Naive thymus-derived CD4-positive, alpha-beta T cell (primary cell): ENCODE data around the gene ANK3. TPM values are rescaled to one million over a fixed set of nuclear protein-coding genes. Genes with fewer than 3 reads are reported as not detected.

Source experiments
- ATAC-seq: fragments of 150-1000 bp; cut with Tn5 transposase; 2 replicates; pipeline ENCODE4 v1.10.0; 2021; ENCODE audit warnings: mild to moderate bottlenecking, moderate library complexity
- CTCF ChIA-PET: fragments of 350-600 bp; sonication (Branson Sonifier 250); formaldehyde crosslinking; loops from one replicate; lab custom pipeline; 2021; ENCODE audit warnings: antibody characterized with exemption; lab: Charles Lee
- POLR2A ChIA-PET: fragments of 350-600 bp; sonication (Branson Sonifier 250); formaldehyde crosslinking; loops from one replicate; lab custom pipeline; 2021; ENCODE audit warnings: antibody characterized with exemption, inconsistent platforms; lab: Charles Lee
- DNase-seq, 9 donors: peaks; one replicate each; pipeline versions ENCODE4 v3.0.0 to v3.0.0-alpha.2; 2020 to 2022; ENCODE audit warnings: mixed read lengths in 1 of 9
- H3K27ac ChIP-seq: one replicate; pipeline ENCODE4 v1.7.0; 2013; ENCODE audit warnings: mild to moderate bottlenecking, low read depth, low read length, moderate library complexity
- H3K27me3 ChIP-seq, 2 donors: one replicate each; pipeline ENCODE4 v1.7.0; 2013; ENCODE audit warnings: low read length in 2 of 2, mild to moderate bottlenecking in 2 of 2, moderate library complexity in 2 of 2; ENCODE audit not compliant: control insufficient read depth in 2 of 2, insufficient read depth in 2 of 2
- H3K36me3 ChIP-seq, 3 experiments: 1 replicate in 2 of 3; 2 replicates in 1 of 3; pipeline ENCODE4 v1.7.0; 2013; ENCODE audit warnings: low read length in 3 of 3, mild to moderate bottlenecking in 3 of 3, moderate library complexity in 1 of 3; ENCODE audit not compliant: insufficient read depth in 3 of 3, control insufficient read depth in 2 of 3
- H3K4me1 ChIP-seq, 2 donors: one replicate each; pipeline ENCODE4 v1.7.0; 2013; ENCODE audit warnings: low read length in 2 of 2, mild to moderate bottlenecking in 2 of 2, moderate library complexity in 1 of 2; ENCODE audit not compliant: control insufficient read depth in 2 of 2, insufficient read depth in 2 of 2
- H3K4me3 ChIP-seq: 2 replicates; pipeline ENCODE4 v1.7.0; 2013; ENCODE audit warnings: mild to moderate bottlenecking, low read length
- H3K9me3 ChIP-seq, 3 experiments: 1 replicate in 2 of 3; 2 replicates in 1 of 3; pipeline ENCODE4 v1.7.0; 2013; ENCODE audit warnings: low read length in 3 of 3; ENCODE audit not compliant: control insufficient read depth in 2 of 3
- H3K27ac Mint-ChIP-seq, 9 donors: one replicate each; pipeline ENCODE4 v1.8.0; 2020 to 2022; ENCODE audit warnings: mixed read lengths in 9 of 9, mild to moderate bottlenecking in 8 of 9, moderate library complexity in 5 of 9, inconsistent platforms in 2 of 9
- H3K27me3 Mint-ChIP-seq, 5 donors: one replicate each; pipeline ENCODE4 v1.8.0; 2021 to 2022; ENCODE audit warnings: mixed read lengths in 5 of 5, mild to moderate bottlenecking in 1 of 5
- H3K36me3 Mint-ChIP-seq, 5 donors: one replicate each; pipeline ENCODE4 v1.8.0; 2020 to 2022; ENCODE audit warnings: mixed read lengths in 5 of 5, mild to moderate bottlenecking in 3 of 5, inconsistent platforms in 1 of 5
- H3K4me1 Mint-ChIP-seq, 7 donors: one replicate each; pipeline ENCODE4 v1.8.0; 2020 to 2022; ENCODE audit warnings: mixed read lengths in 7 of 7, mild to moderate bottlenecking in 3 of 7, inconsistent platforms in 1 of 7
- H3K4me3 Mint-ChIP-seq, 10 donors: one replicate each; pipeline ENCODE4 v1.8.0; 2020 to 2022; ENCODE audit warnings: mild to moderate bottlenecking in 10 of 10, mixed read lengths in 10 of 10, moderate library complexity in 6 of 10, inconsistent platforms in 2 of 10
- H3K9me3 Mint-ChIP-seq, 11 donors: one replicate each; pipeline ENCODE4 v1.8.0; 2020 to 2022; ENCODE audit warnings: mixed read lengths in 11 of 11, mild to moderate bottlenecking in 4 of 11, inconsistent platforms in 1 of 11, moderate library complexity in 1 of 11
- intact Hi-C, 2 donors: fragments of 100-400 bp; cut with micrococcal nuclease; formaldehyde crosslinking; loops; one replicate each; pipeline ENCODE4 v1.15.1; 2023
- polyA plus RNA-seq, 2 donors: library from polyadenylated mRNA; unstranded; fragments of 300-500 nt; fragmentation: Illumina TruSeq; gene quantifications; one replicate each; pipeline ENCODE4 v1.2.3, GENCODE V29; 2021
- total RNA-seq, 6 experiments: library from RNA in 5 of 6; stranded (reverse) in 5 of 6; gene quantifications; 1 replicate in 5 of 6; 2 replicates in 1 of 6; pipeline ENCODE4 v1.2.3 and lab custom pipeline; 2021 to 2026

Gene ANK3
- total and polyA plus RNA-seq, 7 experiments from 2014 or later = 23.9 to 72.9 (median 61.4) TPM

GRCh38 chr10:60135020-60135419, 254.7 kb downstream of the ANK3 start:
- Mint-ChIP-seq H3K27ac (peak overlapping the region in 2 of 9 donors; percentile 9 to 58), H3K27me3 (no peaks in the 10 kb centered on the region), H3K36me3 (peaks cover 4 to 54% (median 27%) of the 10 kb centered on the region in 5 donors), H3K4me1 (peaks cover 0 to 16% (median 0%) of the 10 kb centered on the region in 7 donors), H3K9me3 (peaks cover 0 to 2% (median 0%) of the 10 kb centered on the region in 11 donors), H3K4me3 (no peak overlapping the region)
- intact Hi-C loops = no loop called here
- Histone ChIP-seq H3K4me3 (no peak overlapping the region), H3K9me3 (no peaks in the 10 kb centered on the region), H3K27ac (no peak overlapping the region), H3K36me3 (peaks cover 0 to 3% (median 0%) of the 10 kb centered on the region in 3 experiments), H3K27me3 (no peaks in the 10 kb centered on the region), H3K4me1 (no peaks in the 10 kb centered on the region)
- DNase-seq = no peak
- peak; percentile 26 for ATAC-seq
- POLR2A ChIA-PET = no interaction called here
- CTCF ChIA-PET = no interaction called here

GRCh38 chr10:60134548-60134947, 255.1 kb downstream of the ANK3 start:
- DNase-seq (no peak), ATAC-seq (no peak)
- peaks cover 4 to 56% (median 27%) of the 10 kb centered on the region in 5 donors for H3K36me3 Mint-ChIP-seq
- Histone ChIP-seq H3K27me3 (no peaks in the 10 kb centered on the region), H3K9me3 (no peaks in the 10 kb centered on the region), H3K4me3 (no peak overlapping the region), H3K4me1 (no peaks in the 10 kb centered on the region), H3K36me3 (peaks cover 0 to 3% (median 0%) of the 10 kb centered on the region in 3 experiments), H3K27ac (no peak overlapping the region)
- intact Hi-C loops = no loop called here
- H3K4me1 Mint-ChIP-seq = peaks cover 0 to 16% (median 0%) of the 10 kb centered on the region in 7 donors
- H3K27me3 Mint-ChIP-seq = no peaks in the 10 kb centered on the region
- H3K4me3 Mint-ChIP-seq = no peak overlapping the region
- H3K27ac Mint-ChIP-seq = peak overlapping the region in 1 of 9 donors; percentile 58
- ChIA-PET POLR2A (no interaction called here), CTCF (no interaction called here)
- peaks cover 0 to 2% (median 0%) of the 10 kb centered on the region in 11 donors for H3K9me3 Mint-ChIP-seq

- POLR2A ChIA-PET = no interaction called here
Measured at GRCh38 chr10:60130130-60130579, 259.5 kb downstream of the ANK3 start.

GRCh38 chr10:60125895-60126294, 263.8 kb downstream of the ANK3 start:
- no peaks in the 10 kb centered on the region for H3K9me3 Mint-ChIP-seq
- Histone ChIP-seq H3K27ac (no peak overlapping the region), H3K27me3 (no peaks in the 10 kb centered on the region), H3K4me3 (no peak overlapping the region), H3K4me1 (no peaks in the 10 kb centered on the region), H3K36me3 (no peaks in the 10 kb centered on the region), H3K9me3 (no peaks in the 10 kb centered on the region)
- no peak overlapping the region for H3K4me3 Mint-ChIP-seq
- intact Hi-C loops = no loop called here
- ATAC-seq = no peak
- DNase-seq = no peak
- POLR2A ChIA-PET = no interaction called here
- CTCF ChIA-PET = no interaction called here
- no peak overlapping the region for H3K27ac Mint-ChIP-seq
- peaks cover 0 to 8% (median 5%) of the 10 kb centered on the region in 7 donors for H3K4me1 Mint-ChIP-seq
- H3K27me3 Mint-ChIP-seq = no peaks in the 10 kb centered on the region
- peaks cover 2 to 55% (median 22%) of the 10 kb centered on the region in 5 donors for H3K36me3 Mint-ChIP-seq

More at GRCh38 chr10:60130130-60130579, 259.5 kb downstream of the ANK3 start:
- Mint-ChIP-seq H3K27me3 (no peaks in the 10 kb centered on the region), H3K9me3 (peaks cover 0 to 2% (median 0%) of the 10 kb centered on the region in 11 donors), H3K27ac (no peak overlapping the region), H3K4me3 (no peak overlapping the region), H3K4me1 (peaks cover 0 to 7% (median 0%) of the 10 kb centered on the region in 7 donors), H3K36me3 (peaks cover 8 to 68% (median 38%) of the 10 kb centered on the region in 5 donors)
- H3K4me1 ChIP-seq = no peaks in the 10 kb centered on the region
- intact Hi-C loops = no loop called here
- H3K36me3 ChIP-seq = no peaks in the 10 kb centered on the region
- no peak for DNase-seq
- H3K27me3 ChIP-seq = no peaks in the 10 kb centered on the region
- H3K9me3 ChIP-seq = no peaks in the 10 kb centered on the region
- H3K27ac ChIP-seq = no peak overlapping the region
- H3K4me3 ChIP-seq = no peak overlapping the region
- no peak for ATAC-seq
- CTCF ChIA-PET = no interaction called here

GRCh38 chr10:60124536-60124935, 265.1 kb downstream of the ANK3 start:
- no peaks in the 10 kb centered on the region for H3K27me3 ChIP-seq
- no peaks in the 10 kb centered on the region for H3K9me3 Mint-ChIP-seq
- ATAC-seq (no peak), DNase-seq (no peak)
- H3K27ac ChIP-seq = no peak overlapping the region
- peaks cover 2 to 62% (median 30%) of the 10 kb centered on the region in 5 donors for H3K36me3 Mint-ChIP-seq
- intact Hi-C loops = no loop called here
- H3K36me3 ChIP-seq = no peaks in the 10 kb centered on the region
- no peak overlapping the region for H3K4me3 Mint-ChIP-seq
- H3K4me3 ChIP-seq = no peak overlapping the region
- H3K4me1 ChIP-seq = no peaks in the 10 kb centered on the region
- H3K9me3 ChIP-seq = no peaks in the 10 kb centered on the region
- no peak overlapping the region for H3K27ac Mint-ChIP-seq
- H3K4me1 Mint-ChIP-seq = peaks cover 0 to 8% (median 5%) of the 10 kb centered on the region in 7 donors
- no peaks in the 10 kb centered on the region for H3K27me3 Mint-ChIP-seq
- POLR2A ChIA-PET = no interaction called here
- CTCF ChIA-PET = interaction anchor here (0.5 kb wide), 1 partner anchor 8 kb away, joined by 3 read pairs; no protein-coding TSS in a partner anchor

- Histone ChIP-seq H3K27ac (no peak overlapping the region), H3K4me3 (no peak overlapping the region), H3K4me1 (no peaks in the 10 kb centered on the region), H3K36me3 (no peaks in the 10 kb centered on the region), H3K27me3 (no peaks in the 10 kb centered on the region), H3K9me3 (no peaks in the 10 kb centered on the region)
- no peak for ATAC-seq
- peaks cover 0 to 8% (median 5%) of the 10 kb centered on the region in 7 donors for H3K4me1 Mint-ChIP-seq
- H3K4me3 Mint-ChIP-seq = no peak overlapping the region
- H3K27ac Mint-ChIP-seq = no peak overlapping the region
- POLR2A ChIA-PET = no interaction called here
- H3K36me3 Mint-ChIP-seq = peaks cover 0 to 60% (median 30%) of the 10 kb centered on the region in 5 donors
- no peaks in the 10 kb centered on the region for H3K27me3 Mint-ChIP-seq
- DNase-seq = no peak
- H3K9me3 Mint-ChIP-seq = no peaks in the 10 kb centered on the region
- intact Hi-C loops = no loop called here
- CTCF ChIA-PET = no interaction called here
Measured at GRCh38 chr10:60123668-60124067, 266.0 kb downstream of the ANK3 start.

- H3K4me3 ChIP-seq = no peak overlapping the region
- Mint-ChIP-seq H3K4me1 (peaks cover 0 to 8% (median 5%) of the 10 kb centered on the region in 7 donors), H3K27ac (no peak overlapping the region), H3K9me3 (no peaks in the 10 kb centered on the region), H3K4me3 (no peak overlapping the region), H3K27me3 (no peaks in the 10 kb centered on the region), H3K36me3 (peaks cover 0 to 62% (median 30%) of the 10 kb centered on the region in 5 donors)
- ATAC-seq = no peak
- ChIA-PET CTCF (no interaction called here), POLR2A (no interaction called here)
- intact Hi-C loops = no loop called here
- no peaks in the 10 kb centered on the region for H3K4me1 ChIP-seq
- H3K27me3 ChIP-seq = no peaks in the 10 kb centered on the region
- no peak for DNase-seq
- no peak overlapping the region for H3K27ac ChIP-seq
- no peaks in the 10 kb centered on the region for H3K36me3 ChIP-seq
- no peaks in the 10 kb centered on the region for H3K9me3 ChIP-seq
Measured at GRCh38 chr10:60123172-60123571, 266.5 kb downstream of the ANK3 start.
